Calu3 (cell line): Measurements from ENCODE around the gene C2. TPM values are rescaled to one million over a fixed set of nuclear protein-coding genes. Genes with fewer than 3 reads are reported as not detected.

Experiments used
- BruUV-seq: library from RNA; stranded (reverse); fragments of 400-500 nt; replicated peaks from 2 replicates; lab custom pipeline; 2021; lab: Mats Ljungman, UMichigan
- CTCF ChIA-PET: fragments of 300-600 bp; sonication (Branson Sonifier 250); formaldehyde crosslinking; loops from one replicate; lab custom pipeline; 2022; ENCODE audit warnings: antibody characterized with exemption; lab: Charles Lee
- DNase-seq: peaks from one replicate; pipeline ENCODE4 v3.0.0; 2022
- H3K27ac Mint-ChIP-seq: one replicate; pipeline ENCODE4 v1.8.0; 2022; ENCODE audit warnings: mixed read lengths; ENCODE audit not compliant: unreplicated experiment
- H3K27me3 Mint-ChIP-seq: one replicate; pipeline ENCODE4 v1.8.0; 2022; ENCODE audit warnings: mixed read lengths; ENCODE audit not compliant: unreplicated experiment
- H3K36me3 Mint-ChIP-seq: one replicate; pipeline ENCODE4 v1.8.0; 2022; ENCODE audit warnings: mild to moderate bottlenecking, moderate library complexity, mixed read lengths; ENCODE audit not compliant: insufficient read depth, unreplicated experiment
- H3K4me1 Mint-ChIP-seq: one replicate; pipeline ENCODE4 v1.8.0; 2022; ENCODE audit warnings: mild to moderate bottlenecking, low read depth, mixed read lengths; ENCODE audit not compliant: unreplicated experiment
- H3K4me3 Mint-ChIP-seq: one replicate; pipeline ENCODE4 v1.8.0; 2022; ENCODE audit warnings: mild to moderate bottlenecking, low read depth, moderate library complexity, mixed read lengths; ENCODE audit not compliant: unreplicated experiment
- H3K9me3 Mint-ChIP-seq: one replicate; pipeline ENCODE4 v1.8.0; 2022; ENCODE audit warnings: low read depth, mixed read lengths; ENCODE audit not compliant: unreplicated experiment
- CTCF ChIP-seq: fragments of 200-600 bp; IDR thresholded peaks from one replicate; pipeline ENCODE4 v1.8.0; 2022; ENCODE audit warnings: antibody characterized with exemption; ENCODE audit not compliant: unreplicated experiment
- intact Hi-C: fragments of 100-400 bp; cut with micrococcal nuclease; formaldehyde crosslinking; loops from one replicate; pipeline ENCODE4 v1.10.0; 2022; ENCODE audit not compliant: unreplicated experiment
- total RNA-seq: library from RNA; stranded (reverse); gene quantifications from 2 replicates; pipeline ENCODE4 v1.2.3, GENCODE V29; 2022

C2 gene
- total RNA-seq, 1 experiment from 2014 or later, result 6.3 TPM

DNA sequence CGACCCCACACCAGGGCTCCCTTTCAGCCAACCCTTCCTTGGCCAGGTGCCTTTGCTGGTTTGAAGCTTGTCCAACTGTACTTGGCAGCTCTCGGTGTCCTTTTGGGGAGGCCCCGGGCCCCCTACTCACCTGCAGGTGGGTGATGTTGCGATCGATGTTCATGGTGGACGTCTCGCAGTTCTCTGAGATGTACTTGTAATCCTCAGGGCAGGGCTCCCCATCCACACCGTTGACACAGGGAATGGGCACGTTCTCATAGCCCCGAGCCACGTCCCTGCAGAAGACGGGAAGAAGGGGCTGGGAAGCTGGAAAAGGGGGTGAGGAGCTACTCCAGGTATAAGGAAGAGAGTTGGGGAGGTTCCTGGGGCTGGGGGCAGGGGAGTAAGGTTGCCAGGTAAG, 43.8 kb upstream of the C2 start:
- H3K36me3 Mint-ChIP-seq, result peaks cover 82% of the 10 kb centered on the region
- H3K27me3 Mint-ChIP-seq, result no peaks in the 10 kb centered on the region
- no peak overlapping the region for H3K27ac Mint-ChIP-seq
- BruUV-seq, result no TSS peak
- H3K9me3 Mint-ChIP-seq, result no peaks in the 10 kb centered on the region
- no peak overlapping the region for H3K4me3 Mint-ChIP-seq
- no peak for TF ChIP-seq CTCF
- CTCF ChIA-PET, result no interaction called here
- no peak for DNase-seq
- peaks cover 24% of the 10 kb centered on the region for H3K4me1 Mint-ChIP-seq
- intact Hi-C loops, result no loop called here

DNA sequence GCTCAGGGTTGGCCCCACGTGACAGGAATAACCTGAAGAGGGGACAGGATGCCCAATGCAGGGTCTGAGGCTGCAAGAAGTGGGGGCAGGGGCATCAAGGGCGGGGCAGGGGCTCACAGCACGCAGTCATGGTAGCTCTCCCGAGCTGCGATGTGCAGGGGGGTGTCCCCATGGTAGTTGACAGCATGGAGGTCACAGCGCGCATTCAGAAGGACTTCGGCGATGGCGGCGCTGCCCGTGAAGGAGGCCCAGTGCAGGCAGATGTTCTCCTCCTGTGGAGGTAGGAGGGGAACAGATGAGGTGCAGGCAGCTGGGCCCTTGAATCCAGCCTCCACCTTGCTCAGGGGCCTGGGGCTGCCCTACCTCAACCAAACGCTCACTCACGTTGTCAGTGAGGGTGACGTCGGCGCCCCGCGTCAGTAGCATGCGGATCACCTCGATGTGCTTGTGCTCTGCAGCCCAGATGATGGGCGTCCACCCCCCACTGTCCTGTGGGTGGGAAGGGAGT, 42.9 kb upstream of the C2 start:
- H3K4me3 Mint-ChIP-seq, result no peak overlapping the region
- CTCF ChIA-PET, result interaction anchor here (0.6 kb wide), 1 partner anchor 22 kb away, joined by 4 read pairs; the partner anchor contains the start of gene NEU1
- peaks cover 82% of the 10 kb centered on the region for H3K36me3 Mint-ChIP-seq

GRCh38 chr6:31886541-31886991, 41.0 kb upstream of the C2 start:
- Mint-ChIP-seq H3K27me3 (no peaks in the 10 kb centered on the region), H3K36me3 (peaks cover 74% of the 10 kb centered on the region), H3K9me3 (no peaks in the 10 kb centered on the region), H3K4me3 (no peak overlapping the region), H3K4me1 (peaks cover 3% of the 10 kb centered on the region), H3K27ac (no peak overlapping the region)
- CTCF ChIA-PET, result no interaction called here
- BruUV-seq, result no TSS peak
- no peak for TF ChIP-seq CTCF
- intact Hi-C loops, result no loop called here
- no peak for DNase-seq

More for the DNA sequence above, 42.9 kb upstream of the C2 start:
- TF ChIP-seq CTCF, result no peak
- H3K27ac Mint-ChIP-seq, result no peak overlapping the region
- intact Hi-C loops, result no loop called here
- BruUV-seq, result no TSS peak
- no peaks in the 10 kb centered on the region for H3K9me3 Mint-ChIP-seq
- H3K27me3 Mint-ChIP-seq, result no peaks in the 10 kb centered on the region
- H3K4me1 Mint-ChIP-seq, result peaks cover 14% of the 10 kb centered on the region
- DNase-seq, result no peak

DNA sequence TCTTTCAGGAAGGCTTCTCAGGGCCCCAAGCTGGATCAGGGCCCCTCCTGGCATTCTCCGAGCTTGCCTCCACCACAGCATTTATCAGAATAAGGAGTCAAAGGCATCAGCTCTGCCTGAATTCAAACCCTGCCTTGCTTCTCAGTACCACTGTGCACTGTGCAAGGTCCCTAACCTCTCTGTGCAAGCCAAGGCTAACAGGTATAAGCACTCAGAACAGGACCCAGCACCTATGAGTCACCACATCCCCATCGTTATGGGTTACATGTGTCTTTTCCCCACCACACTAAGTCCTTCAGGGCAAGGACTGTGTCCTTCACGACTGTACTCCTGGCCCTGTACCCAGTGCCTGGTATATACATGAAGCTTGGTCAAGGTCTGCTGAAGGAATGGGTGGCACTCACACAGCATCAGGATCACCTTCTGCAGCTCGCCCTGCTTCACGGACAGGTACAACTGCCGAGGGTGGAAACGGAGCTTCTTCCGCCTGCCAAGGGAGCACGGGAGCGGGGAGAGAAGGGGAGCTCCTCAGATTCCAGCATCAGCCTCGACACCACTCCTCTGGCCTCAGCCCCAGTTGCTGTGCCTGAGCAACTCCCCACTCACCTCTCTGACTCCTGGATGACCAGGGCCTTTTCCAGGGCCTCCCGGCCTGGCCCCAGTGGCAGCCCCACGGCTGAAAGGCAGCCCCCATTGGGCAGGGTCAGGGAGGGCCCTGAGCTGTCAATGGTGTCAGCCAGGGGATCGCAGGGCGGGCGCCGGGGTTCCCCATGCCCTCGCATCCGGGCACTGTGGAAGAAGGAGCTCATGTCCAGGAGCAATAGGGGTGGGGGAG, 40.1 kb upstream of the C2 start:
- no peaks in the 10 kb centered on the region for H3K9me3 Mint-ChIP-seq
- TF ChIP-seq CTCF, result no peak
- no TSS peak for BruUV-seq
- no peak for DNase-seq
- intact Hi-C loops, result no loop called here
- CTCF ChIA-PET, result interaction anchor here (0.6 to 1.0 kb wide), 3 partner anchors 8 to 12 kb away, joined by 3 to 5 read pairs (median 3); partner anchors contain the start of gene EHMT2
- H3K4me1 Mint-ChIP-seq, result no peaks in the 10 kb centered on the region
- no peak overlapping the region for H3K27ac Mint-ChIP-seq
- peaks cover 74% of the 10 kb centered on the region for H3K36me3 Mint-ChIP-seq
- H3K4me3 Mint-ChIP-seq, result no peak overlapping the region
- H3K27me3 Mint-ChIP-seq, result no peaks in the 10 kb centered on the region
